Fibroblast of mammary gland (primary cell): ENCODE measurements around the gene KRT86.
"Not testable (repeated sequence)": the region's sequence is repeated elsewhere in the genome, so short reads cannot be mapped to it uniquely, and the experiment has no call there.

Source experiments
- DNase-seq: peaks from one replicate; pipeline ENCODE4 v3.0.0-alpha.2; 2010; ENCODE audit warnings: low read depth
- H3K4me3 ChIP-seq: 2 replicates; pipeline ENCODE4 v1.5.1; 2011; ENCODE audit warnings: low read depth, mild to moderate bottlenecking, low read length, moderate library complexity; ENCODE audit not compliant: control insufficient read depth
- CTCF ChIP-seq: conservative IDR thresholded peaks from 2 replicates; pipeline ENCODE4 v1.5.1; 2011; ENCODE audit warnings: low read depth, low read length, inconsistent platforms; ENCODE audit not compliant: control insufficient read depth, insufficient read depth

The KRT86 gene

GRCh38 chr12:52342781-52343490 lies 68.5 kb downstream of the KRT86 start:
- H3K4me3 ChIP-seq: no peak overlapping the region
- DNase-seq: no peak
- no peak for TF ChIP-seq CTCF

GRCh38 chr12:52343550-52343949 lies 69.1 kb downstream of the KRT86 start:
- no peak for TF ChIP-seq CTCF
- H3K4me3 ChIP-seq: no peak overlapping the region
- no peak for DNase-seq

GRCh38 chr12:52344111-52344510 lies 69.7 kb downstream of the KRT86 start:
- H3K4me3 ChIP-seq: no peak overlapping the region
- DNase-seq: no peak
- TF ChIP-seq CTCF: no peak

- H3K4me3 ChIP-seq, DNase-seq: not testable (repeated sequence)
These were observed 70.6 kb downstream of the KRT86 start for GRCh38 chr12:52345041-52345440.

- no peak for TF ChIP-seq CTCF
- no peak for DNase-seq
- no peak overlapping the region for H3K4me3 ChIP-seq
These were observed 72.1 kb downstream of the KRT86 start for GRCh38 chr12:52346593-52346992.

- DNase-seq: no peak
- TF ChIP-seq CTCF: no peak
- no peak overlapping the region for H3K4me3 ChIP-seq
These were observed 72.6 kb downstream of the KRT86 start for GRCh38 chr12:52347016-52347415.

GRCh38 chr12:52347551-52348510 lies 73.4 kb downstream of the KRT86 start:
- H3K4me3 ChIP-seq: no peak overlapping the region
- no peak for TF ChIP-seq CTCF
- no peak for DNase-seq
